OCI-LY7 (cell line): ENCODE results near the gene PLS3.

ENCODE experiments used
- CTCF ChIP-seq: fragments of 200-600 bp; sonication (generic); conservative IDR thresholded peaks from 2 replicates; pipeline ENCODE4 v1.5.1; 2014; ENCODE audit warnings: mild to moderate bottlenecking, antibody characterized with exemption, low read length, moderate library complexity, mixed read lengths
- EZH2phosphoT487 ChIP-seq: fragments of 200-600 bp; sonication (generic); IDR thresholded peaks from 2 replicates; pipeline ENCODE4 v1.6.1; 2018; ENCODE audit warnings: low read depth, borderline replicate concordance, mild to moderate bottlenecking, mixed run types, antibody characterized with exemption, low read length, moderate library complexity, mixed read lengths

- TF ChIP-seq CTCF: no peak
- TF ChIP-seq EZH2phosphoT487: no peak
These were observed 29.1 kb upstream of the PLS3 start for GRCh38 chrX:115531818-115532403.
